ELF-1 (cell line): ENCODE measurements around the gene KLK15.
"Not testable (repeated sequence)": the region's sequence is repeated elsewhere in the genome, so short reads cannot be mapped to it uniquely, and the experiment has no call there.

Experiments used
- DNase-seq: peaks from one replicate; pipeline ENCODE4 v3.0.0-alpha.2; 2016; ENCODE audit warnings: low read depth, low spot score

The KLK15 gene

DNA sequence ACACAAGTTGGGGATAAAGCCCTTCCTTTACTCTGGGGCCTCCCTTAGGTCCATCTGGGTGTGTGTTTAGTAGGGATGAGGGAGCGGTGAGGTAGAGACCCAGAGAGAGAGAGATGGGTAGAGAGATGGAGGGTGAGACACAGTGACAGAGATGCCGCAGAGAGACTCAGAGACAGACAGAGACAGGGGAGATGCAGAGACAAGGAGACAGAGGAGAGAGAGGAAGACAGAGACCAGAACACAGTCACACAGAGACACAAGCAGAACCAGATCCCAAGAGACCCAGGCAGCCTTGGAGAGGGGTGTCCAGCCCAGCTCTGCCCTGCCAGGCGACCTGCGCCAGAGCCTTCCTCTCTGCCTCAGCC, 12.1 kb downstream of the KLK15 start:
- no peak for DNase-seq

DNA sequence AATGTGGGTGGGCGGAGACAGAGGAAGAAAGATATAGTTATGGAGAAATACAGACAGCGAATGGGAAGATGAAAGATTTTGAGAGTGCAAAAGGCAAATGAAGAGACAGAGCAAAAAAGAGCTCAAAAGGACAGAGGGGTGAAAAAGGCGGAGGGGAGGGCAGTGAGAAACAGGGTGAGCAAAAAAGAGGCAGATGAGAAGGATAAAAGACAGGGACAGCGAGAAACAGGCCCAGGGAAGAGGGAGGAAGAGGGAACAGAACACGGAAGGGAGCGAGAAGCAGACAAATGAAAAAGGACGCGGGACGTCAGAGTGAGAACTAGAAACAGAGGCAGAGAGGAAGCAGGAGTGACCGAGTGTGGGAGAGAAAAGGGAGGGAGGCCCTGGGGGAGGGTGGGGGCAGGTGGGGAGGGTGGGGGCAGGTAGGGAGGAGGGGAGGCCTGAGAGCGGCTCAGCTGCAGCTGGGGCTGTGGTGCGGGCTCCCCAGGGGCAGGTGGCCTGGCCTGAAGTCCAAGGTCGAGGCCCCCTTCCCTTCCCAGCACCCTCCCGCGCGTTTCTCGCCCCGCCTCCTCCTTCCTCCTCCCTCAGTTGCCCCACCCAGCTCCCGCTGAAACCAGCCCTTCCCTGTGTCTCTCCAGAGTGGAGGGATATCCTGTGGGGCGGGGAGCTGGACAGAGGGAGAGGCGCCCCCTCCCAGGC, 12.7 kb downstream of the KLK15 start:
- DNase-seq = no peak

DNA sequence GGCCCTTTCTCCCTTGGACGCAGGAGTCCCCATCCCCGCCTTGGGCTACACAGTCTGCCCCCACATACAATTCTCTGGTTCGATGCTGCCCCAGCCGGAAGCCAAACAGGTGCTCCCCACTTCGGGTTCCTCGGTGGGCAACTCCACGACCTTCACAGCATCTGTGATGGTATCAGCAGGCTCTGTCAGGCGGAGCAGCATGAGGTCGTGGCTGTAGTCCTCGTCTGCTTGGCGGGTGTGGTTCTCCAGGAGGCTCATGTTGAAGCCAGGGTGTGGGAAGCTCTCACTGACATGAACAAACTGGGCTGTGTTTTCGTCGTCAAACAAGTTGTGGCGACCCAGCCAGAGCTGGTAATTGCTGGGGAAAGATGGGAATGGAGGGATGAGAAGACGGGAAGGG, 13.3 kb downstream of the KLK15 start:
- no peak for DNase-seq

DNA sequence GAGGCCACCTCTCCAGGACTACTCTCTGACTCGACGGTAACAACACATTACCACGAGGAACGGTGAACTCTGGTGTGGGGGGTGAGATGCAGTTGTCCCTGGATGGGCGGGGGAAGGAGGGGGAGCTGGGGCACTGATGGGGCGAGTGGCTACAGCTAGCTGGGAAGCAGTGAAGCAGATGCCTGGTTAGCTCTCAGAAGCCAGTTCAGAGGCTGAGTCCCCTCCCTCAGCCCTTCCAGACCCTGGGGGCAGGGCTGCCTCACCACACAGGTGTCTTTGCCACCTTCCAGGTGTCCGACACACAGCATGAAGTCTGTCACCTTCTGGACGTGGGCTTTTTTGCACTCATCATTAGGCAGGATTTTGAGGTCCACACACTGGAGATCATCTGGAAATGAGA, 13.7 kb downstream of the KLK15 start:
- DNase-seq = no peak

- DNase-seq = no peak
These were observed 14.4 kb downstream of the KLK15 start for GRCh38 chr19:50818859-50819472.

DNA sequence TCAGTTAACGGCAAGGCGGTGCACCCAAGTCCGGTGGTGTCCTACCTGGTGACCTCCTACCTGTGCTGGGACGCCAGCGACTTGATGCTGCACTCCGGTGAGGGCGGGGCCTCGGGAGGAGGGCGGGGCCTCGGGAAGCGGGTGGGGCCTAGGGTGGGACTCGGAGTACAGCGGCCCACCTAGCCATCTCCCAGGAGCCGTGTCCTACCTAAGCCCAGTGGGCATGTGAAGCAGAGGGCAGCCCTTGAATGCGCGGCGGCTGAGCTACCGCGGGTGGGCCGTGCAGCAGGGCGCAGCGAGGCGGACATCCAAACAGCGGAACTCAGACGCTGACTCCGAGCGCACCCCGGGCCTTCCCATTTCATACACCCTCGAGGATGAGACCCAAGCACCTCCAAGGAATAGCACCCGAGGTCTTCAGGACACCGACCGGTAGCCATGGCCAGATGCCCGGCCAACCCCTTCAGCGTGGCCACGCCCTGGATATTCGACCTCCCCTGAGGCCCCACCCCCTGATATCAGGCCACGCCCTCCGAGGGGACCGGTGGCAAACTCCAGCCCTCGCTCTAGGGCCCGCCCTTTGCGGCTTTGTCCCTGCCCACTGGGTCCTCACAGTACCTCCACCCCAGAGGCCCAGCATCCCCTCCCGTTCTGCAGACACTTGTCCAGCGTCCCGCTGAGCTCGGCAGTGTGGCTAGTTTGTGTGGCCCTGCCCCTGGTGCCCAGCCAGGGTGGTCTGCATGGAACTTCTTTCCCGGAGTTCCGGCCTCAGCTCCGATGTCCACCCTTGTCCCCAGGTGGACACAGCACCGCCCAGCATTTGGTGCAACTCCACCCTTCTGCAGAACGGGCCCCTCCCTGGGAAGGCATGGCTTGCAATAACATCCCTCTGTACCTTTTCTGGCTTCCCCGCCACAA, 15.2 kb downstream of the KLK15 start:
- DNase-seq = peak; percentile 86

- DNase-seq = no peak
These were observed 17.9 kb downstream of the KLK15 start for GRCh38 chr19:50815439-50815838.

DNA sequence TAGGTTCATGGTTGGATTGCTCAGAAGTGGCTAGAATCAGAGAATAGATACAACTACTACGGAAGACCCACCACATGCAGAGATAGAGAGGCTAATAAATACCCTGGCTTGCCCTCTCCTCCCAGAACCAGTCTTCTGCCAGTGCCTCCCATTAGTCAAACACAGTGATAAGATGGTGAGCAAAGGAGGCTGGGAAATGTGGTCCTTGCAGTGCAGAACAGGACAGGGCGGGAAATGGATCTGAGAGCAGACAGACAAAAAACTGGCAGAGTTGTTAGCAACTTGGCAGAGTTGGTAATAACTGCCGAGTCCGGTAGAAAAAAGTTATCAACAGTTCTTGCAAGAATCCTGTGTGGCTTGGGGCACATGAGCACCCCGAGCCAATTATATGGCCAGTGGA, 18.5 kb downstream of the KLK15 start:
- no peak for DNase-seq

DNA sequence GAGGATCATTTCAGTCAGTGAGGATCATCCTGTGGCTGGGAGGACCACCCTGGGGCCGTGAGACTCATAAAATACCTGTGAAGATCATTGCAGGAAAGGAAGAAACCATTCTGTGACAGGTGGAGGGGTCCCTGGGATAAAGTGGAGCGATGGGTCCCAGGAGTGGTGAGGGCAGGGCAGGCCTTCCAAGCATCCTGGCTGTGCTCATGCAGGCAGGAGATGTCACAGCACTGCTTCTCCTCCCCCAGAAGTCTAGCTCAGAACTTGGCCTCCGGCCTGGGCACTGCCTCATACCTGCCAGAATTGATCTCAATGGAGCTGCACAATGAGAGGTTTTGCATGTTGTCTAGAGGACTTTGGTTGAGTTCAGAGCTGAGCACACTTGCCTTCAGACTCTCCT, 20.9 kb downstream of the KLK15 start:
- DNase-seq = no peak

DNA sequence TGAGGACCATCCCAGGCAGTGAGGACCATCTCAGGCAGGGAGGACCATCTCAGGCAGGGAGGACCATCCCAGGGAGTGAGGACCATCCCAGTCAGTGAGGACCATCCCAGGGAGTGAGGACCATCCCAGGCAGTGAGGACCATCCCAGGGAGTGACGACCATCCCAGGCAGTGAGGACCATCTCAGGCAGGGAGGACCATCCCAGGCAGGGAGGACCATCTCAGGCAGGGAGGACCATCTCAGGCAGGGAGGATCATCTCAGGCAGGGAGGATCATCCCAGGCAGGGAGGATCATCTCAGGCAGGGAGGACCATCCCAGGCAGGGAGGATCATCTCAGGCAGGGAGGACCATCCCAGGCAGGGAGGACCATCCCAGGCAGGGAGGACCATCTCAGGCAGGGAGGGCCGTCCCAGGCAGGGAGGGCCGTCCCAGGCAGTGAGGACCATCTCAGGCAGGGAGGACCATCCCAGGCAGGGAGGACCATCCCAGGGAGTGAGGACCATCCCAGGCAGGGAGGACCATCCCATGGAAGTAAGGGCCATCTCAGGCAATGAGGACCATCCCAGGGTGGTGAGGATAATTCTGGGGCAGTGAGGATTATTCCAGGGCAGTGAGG, 21.6 kb downstream of the KLK15 start:
- not testable (repeated sequence) for DNase-seq

GRCh38 chr19:50808856-50809255, 24.5 kb downstream of the KLK15 start:
- no peak for DNase-seq

DNA sequence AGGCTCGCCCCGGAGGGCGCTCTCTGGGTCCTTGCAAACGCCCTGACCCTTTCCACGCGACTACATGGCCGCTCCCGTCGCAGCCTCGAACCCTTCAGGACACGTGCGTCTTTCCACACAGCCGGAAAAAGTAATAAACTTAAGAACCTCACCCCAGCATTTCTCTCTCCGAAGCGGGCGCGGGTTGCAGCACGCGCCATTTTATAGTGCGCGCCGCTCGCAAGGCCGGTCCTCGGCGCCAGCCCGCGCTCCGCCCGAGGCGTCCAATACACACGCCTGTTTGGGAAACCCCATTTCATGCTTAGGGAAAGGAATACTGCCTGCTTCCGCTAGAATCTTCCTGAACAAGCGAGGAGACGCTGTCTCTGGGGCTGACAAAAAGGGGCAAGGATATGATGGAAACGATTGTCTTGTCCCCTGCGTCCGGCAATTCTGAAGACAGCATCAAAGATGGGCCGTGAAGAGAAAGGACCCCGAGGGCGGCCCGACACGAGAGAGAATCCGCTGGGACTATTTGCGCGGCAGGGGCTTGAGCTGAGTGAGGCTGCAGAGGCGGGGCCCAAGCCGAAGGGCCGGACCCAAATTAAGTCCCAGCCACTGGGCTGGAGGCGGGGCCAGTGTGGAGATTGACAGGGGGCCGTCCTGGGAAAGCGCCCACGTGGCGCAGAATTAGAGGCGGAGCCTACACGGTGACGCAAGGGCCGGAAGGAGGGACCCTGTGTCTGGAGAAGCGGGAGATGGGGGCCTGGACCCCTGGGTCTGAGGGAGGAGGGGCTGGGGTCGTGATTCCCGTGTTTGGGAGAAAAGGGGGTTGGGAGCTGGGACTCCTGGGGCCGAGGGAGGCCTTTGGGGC, 28.7 kb downstream of the KLK15 start:
- DNase-seq = peak; percentile 100

- DNase-seq = no peak
These were observed 29.5 kb downstream of the KLK15 start for GRCh38 chr19:50803633-50804419.

DNA sequence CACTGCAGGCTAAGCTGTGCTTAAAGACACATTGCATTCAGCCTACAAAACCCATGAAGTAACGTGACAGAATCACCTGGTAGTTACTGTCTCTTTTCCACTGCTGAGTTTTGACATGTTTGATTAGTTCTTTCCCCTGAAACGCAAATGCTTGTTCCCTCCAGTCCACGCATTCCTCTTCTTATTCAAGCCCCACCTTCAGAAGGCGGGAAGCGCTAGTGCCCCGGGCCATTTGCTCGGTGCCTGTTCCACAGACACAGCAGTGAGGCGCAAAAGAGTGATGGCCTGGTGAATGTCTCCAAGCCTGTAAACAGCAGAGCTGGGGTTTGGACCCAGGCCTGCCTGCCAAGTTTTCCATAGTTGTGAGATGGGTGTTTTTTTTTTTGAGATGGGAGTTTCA, 32.3 kb downstream of the KLK15 start:
- DNase-seq = peak; percentile 79

DNA sequence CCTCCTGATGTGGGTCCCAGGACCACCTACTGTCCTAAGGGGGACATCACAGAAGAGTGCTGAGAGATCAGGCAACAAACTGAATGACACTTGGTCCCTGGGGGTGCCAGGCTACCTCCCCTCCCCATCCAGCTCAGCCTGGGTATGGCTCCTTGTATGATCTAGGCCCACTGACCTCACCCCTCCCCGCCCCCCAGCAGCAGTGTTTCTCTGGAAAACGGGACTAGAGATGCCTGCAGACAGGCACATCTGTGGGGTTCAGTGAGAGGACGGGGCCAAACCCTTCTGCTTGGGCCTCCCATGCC, 33.9 kb downstream of the KLK15 start:
- DNase-seq = no peak

GRCh38 chr19:50798659-50799546, 34.5 kb downstream of the KLK15 start:
- DNase-seq = no peak

DNA sequence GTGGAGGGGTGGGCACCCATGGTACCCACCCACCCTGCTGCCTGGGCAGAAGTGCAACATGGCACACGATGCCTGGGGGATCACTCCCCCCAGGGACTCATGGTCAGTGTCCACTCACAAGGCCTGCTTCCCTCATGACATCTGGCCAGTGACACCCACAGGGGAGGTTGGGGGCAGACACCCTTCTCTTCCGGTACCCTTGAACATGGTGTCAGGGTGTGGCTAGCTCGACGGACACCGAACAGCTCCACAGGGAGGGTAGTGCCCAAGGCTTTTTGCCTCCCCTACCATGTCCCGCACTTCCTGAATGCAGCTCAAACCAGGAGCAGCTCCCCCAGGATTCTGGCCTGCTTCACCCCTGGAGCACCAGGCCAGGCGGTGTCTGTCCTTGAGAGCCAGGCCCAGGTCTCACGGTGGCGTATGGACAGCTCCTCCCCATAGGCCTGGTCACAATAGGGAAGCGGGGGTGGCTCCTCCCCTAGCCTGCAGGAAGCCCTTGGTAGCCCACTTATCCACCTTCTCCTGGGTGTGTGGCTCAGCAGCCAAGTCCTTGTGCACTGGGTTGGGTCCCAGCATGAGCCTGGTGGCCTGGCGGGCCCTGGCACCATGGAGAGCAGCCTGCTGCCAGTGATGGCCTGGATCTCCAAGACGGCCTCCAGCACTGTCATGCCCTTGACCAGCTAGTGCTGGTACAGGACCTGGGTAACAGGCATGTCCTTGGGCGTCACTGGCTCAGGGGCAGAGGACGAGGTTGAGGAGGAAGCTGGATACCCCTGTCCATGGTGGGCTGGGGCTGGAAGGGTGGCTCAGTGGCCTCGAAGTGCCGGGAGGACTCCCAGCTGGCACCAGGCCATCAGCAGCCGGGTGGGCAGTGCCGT, 35.4 kb downstream of the KLK15 start:
- peak; percentile 24 for DNase-seq

GRCh38 chr19:50797429-50797780, 36.0 kb downstream of the KLK15 start:
- no peak for DNase-seq
